ENCODE results near the gene ZNF662.

GRCh38 chr3:42936157-42936981 is 30.4 kb downstream of the ZNF662 start:
- TF ChIP-seq CTCF (IDR thresholded peaks at IDR 0.05) (no peak), POLR2A (IDR thresholded peaks at IDR 0.05) (no peak)

Measured in esophagus squamous epithelium (tissue), 4 donors.